Mesendoderm (in vitro differentiated cells): ENCODE results near the gene RARRES1.

Experiments
- DNase-seq: peaks from one replicate; pipeline ENCODE4 v3.0.0; 2013
- H2AK5ac ChIP-seq: 2 replicates; pipeline ENCODE4 v1.6.1; 2013; ENCODE audit warnings: low read length, inconsistent platforms
- H2BK120ac ChIP-seq: 2 replicates; pipeline ENCODE4 v1.6.1; 2013; ENCODE audit warnings: low read depth, mild to moderate bottlenecking, low read length, moderate library complexity, mixed read lengths
- H2BK15ac ChIP-seq: replicated peaks from 2 replicates; pipeline ENCODE4 v1.6.1; 2013; ENCODE audit warnings: low read depth, mild to moderate bottlenecking, moderate library complexity
- H2BK5ac ChIP-seq: 2 replicates; pipeline ENCODE4 v1.6.1; 2013; ENCODE audit warnings: low read length, inconsistent platforms
- H3K18ac ChIP-seq: 2 replicates; pipeline ENCODE4 v1.6.1; 2013; ENCODE audit warnings: mild to moderate bottlenecking, low read length, mixed read lengths
- H3K23ac ChIP-seq: one replicate; pipeline ENCODE4 v1.6.1; 2013; ENCODE audit warnings: low read length
- H3K27ac ChIP-seq: 2 replicates; pipeline ENCODE4 v1.5.1; 2013; ENCODE audit warnings: low read depth, mild to moderate bottlenecking, inconsistent platforms, low read length, moderate library complexity
- H3K27me3 ChIP-seq: 2 replicates; pipeline ENCODE4 v1.6.1; 2013; ENCODE audit warnings: low read length, control low read depth, mild to moderate bottlenecking, inconsistent platforms; ENCODE audit not compliant: insufficient read depth, poor library complexity
- H3K36me3 ChIP-seq: 2 replicates; pipeline ENCODE4 v1.6.1; 2013; ENCODE audit warnings: low read length, inconsistent platforms; ENCODE audit not compliant: control insufficient read depth, insufficient read depth
- H3K4ac ChIP-seq: one replicate; pipeline ENCODE4 v1.6.1; 2013; ENCODE audit warnings: low read depth, mild to moderate bottlenecking, low read length, moderate library complexity
- H3K4me1 ChIP-seq: 2 replicates; pipeline ENCODE4 v1.6.1; 2013; ENCODE audit warnings: low read depth, low read length, inconsistent platforms; ENCODE audit not compliant: control insufficient read depth
- H3K4me2 ChIP-seq: 2 replicates; pipeline ENCODE4 v1.6.1; 2013; ENCODE audit warnings: low read length
- H3K4me3 ChIP-seq: 2 replicates; pipeline ENCODE4 v1.5.1; 2013; ENCODE audit warnings: mild to moderate bottlenecking, low read length
- H3K56ac ChIP-seq: one replicate; pipeline ENCODE4 v1.6.1; 2013; ENCODE audit warnings: low read length
- H3K79me1 ChIP-seq: 2 replicates; pipeline ENCODE4 v1.6.1; 2013; ENCODE audit warnings: low read length, inconsistent platforms
- H3K79me2 ChIP-seq: 2 replicates; pipeline ENCODE4 v1.6.1; 2013; ENCODE audit warnings: mild to moderate bottlenecking, low read length; ENCODE audit not compliant: control insufficient read depth, insufficient read depth
- H3K9ac ChIP-seq: 2 replicates; pipeline ENCODE4 v1.6.1; 2013; ENCODE audit warnings: low read length, inconsistent platforms
- H4K5ac ChIP-seq: one replicate; pipeline ENCODE4 v1.6.1; 2013; ENCODE audit warnings: low read length
- H4K8ac ChIP-seq: one replicate; pipeline ENCODE4 v1.6.1; 2013; ENCODE audit warnings: low read depth, mild to moderate bottlenecking, control low read depth, low read length, moderate library complexity
- WGBS: extraction: QIAGEN DNeasy Blood & Tissue Kit; methylation state at CpG from one replicate; pipeline ENCODE4 v1.1.7; 2013; ENCODE audit warnings: low lambda C conversion rate, missing lambda C conversion rate; ENCODE audit not compliant: insufficient coverage; ENCODE audit errors: extremely low coverage; 5-methylcytosine and 5-hydroxymethylcytosine counted together

The RARRES1 gene

GRCh38 chr3:158742871-158743663, 10.8 kb upstream of the RARRES1 start:
- no peak overlapping the region for H3K9ac ChIP-seq
- DNase-seq = no peak
- H3K4me1 ChIP-seq = no peaks in the 10 kb centered on the region
- no peak overlapping the region for H2AK5ac ChIP-seq
- H3K4me3 ChIP-seq = no peak overlapping the region
- 100% methylated on average over 2 of the region's 4 CpGs for WGBS
- no peak overlapping the region for H2BK120ac ChIP-seq
- H4K5ac ChIP-seq = no peak overlapping the region
- H3K56ac ChIP-seq = no peak overlapping the region
- no peak overlapping the region for H2BK15ac ChIP-seq
- no peak overlapping the region for H3K4me2 ChIP-seq
- no peaks in the 10 kb centered on the region for H3K79me2 ChIP-seq
- H2BK5ac ChIP-seq = no peak overlapping the region
- H3K36me3 ChIP-seq = no peaks in the 10 kb centered on the region
- no peaks in the 10 kb centered on the region for H3K27me3 ChIP-seq
- no peak overlapping the region for H3K4ac ChIP-seq
- H3K79me1 ChIP-seq = no peaks in the 10 kb centered on the region
- H3K18ac ChIP-seq = no peak overlapping the region
- no peak overlapping the region for H3K23ac ChIP-seq
- H4K8ac ChIP-seq = no peak overlapping the region
- H3K27ac ChIP-seq = no peak overlapping the region

- Histone ChIP-seq H4K5ac (no peak overlapping the region), H3K4me3 (no peak overlapping the region), H3K56ac (no peak overlapping the region), H2BK5ac (no peak overlapping the region), H3K23ac (no peak overlapping the region), H3K4ac (no peak overlapping the region), H3K79me1 (no peaks in the 10 kb centered on the region), H3K27ac (no peak overlapping the region), H2BK120ac (no peak overlapping the region), H3K27me3 (no peaks in the 10 kb centered on the region), H3K79me2 (no peaks in the 10 kb centered on the region), H3K18ac (no peak overlapping the region), H3K36me3 (no peaks in the 10 kb centered on the region), H3K4me1 (no peaks in the 10 kb centered on the region), H2BK15ac (no peak overlapping the region), H4K8ac (no peak overlapping the region), H3K9ac (no peak overlapping the region), H2AK5ac (no peak overlapping the region), H3K4me2 (no peak overlapping the region)
- DNase-seq = no peak
- WGBS = no CpG with 5 or more reads among the region's 3 CpGs
Observed at GRCh38 chr3:158739661-158740060, 7.4 kb upstream of the RARRES1 start.

- Histone ChIP-seq H3K27ac (no peak overlapping the region), H3K4me1 (no peaks in the 10 kb centered on the region), H3K27me3 (no peaks in the 10 kb centered on the region), H3K9ac (no peak overlapping the region), H3K36me3 (no peaks in the 10 kb centered on the region), H4K8ac (no peak overlapping the region), H3K79me1 (no peaks in the 10 kb centered on the region), H3K56ac (no peak overlapping the region), H3K23ac (no peak overlapping the region), H3K4ac (no peak overlapping the region), H2BK5ac (no peak overlapping the region), H4K5ac (no peak overlapping the region), H2BK15ac (no peak overlapping the region), H3K4me2 (no peak overlapping the region), H2BK120ac (no peak overlapping the region), H3K79me2 (no peaks in the 10 kb centered on the region), H3K18ac (no peak overlapping the region), H3K4me3 (no peak overlapping the region), H2AK5ac (no peak overlapping the region)
- WGBS = no CpG with 5 or more reads among the region's 4 CpGs
- no peak for DNase-seq
Observed at GRCh38 chr3:158739078-158739477, 6.8 kb upstream of the RARRES1 start.

GRCh38 chr3:158738653-158739052, 6.4 kb upstream of the RARRES1 start:
- Histone ChIP-seq H4K8ac (no peak overlapping the region), H3K27me3 (no peaks in the 10 kb centered on the region), H2BK120ac (no peak overlapping the region), H3K4me1 (no peaks in the 10 kb centered on the region), H4K5ac (no peak overlapping the region), H3K9ac (no peak overlapping the region), H3K79me1 (no peaks in the 10 kb centered on the region), H2AK5ac (no peak overlapping the region), H3K56ac (no peak overlapping the region), H3K4me2 (no peak overlapping the region), H3K79me2 (no peaks in the 10 kb centered on the region), H3K4ac (no peak overlapping the region), H2BK5ac (no peak overlapping the region), H3K27ac (no peak overlapping the region), H3K4me3 (no peak overlapping the region), H3K36me3 (no peaks in the 10 kb centered on the region), H3K18ac (no peak overlapping the region), H3K23ac (no peak overlapping the region), H2BK15ac (no peak overlapping the region)
- WGBS = no CpG with 5 or more reads among the region's 6 CpGs
- no peak for DNase-seq

- H3K27ac ChIP-seq = no peak overlapping the region
- no peak overlapping the region for H3K23ac ChIP-seq
- no peak overlapping the region for H4K8ac ChIP-seq
- H2BK5ac ChIP-seq = no peak overlapping the region
- no peaks in the 10 kb centered on the region for H3K36me3 ChIP-seq
- no peak overlapping the region for H3K9ac ChIP-seq
- no peaks in the 10 kb centered on the region for H3K4me1 ChIP-seq
- no CpG with 5 or more reads among the region's 9 CpGs for WGBS
- no peak for DNase-seq
- H2BK120ac ChIP-seq = no peak overlapping the region
- no peak overlapping the region for H4K5ac ChIP-seq
- no peak overlapping the region for H3K56ac ChIP-seq
- H3K79me1 ChIP-seq = no peaks in the 10 kb centered on the region
- no peak overlapping the region for H2BK15ac ChIP-seq
- H3K27me3 ChIP-seq = no peaks in the 10 kb centered on the region
- no peak overlapping the region for H3K4me3 ChIP-seq
- H3K18ac ChIP-seq = no peak overlapping the region
- H3K4ac ChIP-seq = no peak overlapping the region
- H3K79me2 ChIP-seq = no peaks in the 10 kb centered on the region
- H3K4me2 ChIP-seq = no peak overlapping the region
- H2AK5ac ChIP-seq = no peak overlapping the region
Observed at GRCh38 chr3:158737976-158738615, 5.8 kb upstream of the RARRES1 start.
